22Rv1 (cell line): Measurements from ENCODE around the gene NUP98.

ENCODE experiments used
- ZFX ChIP-seq: fragments of 450-650 bp; IDR thresholded peaks from 2 replicates; pipeline ENCODE4 v1.6.1; 2017; ENCODE audit warnings: antibody characterized with exemption, borderline replicate concordance
- TF ChIP-seq, protein P1 (sequence below): fragments of 450-650 bp; IDR thresholded peaks from 2 replicates; pipeline ENCODE4 v1.5.1; 2017; ENCODE audit warnings: mild to moderate bottlenecking

DNA sequence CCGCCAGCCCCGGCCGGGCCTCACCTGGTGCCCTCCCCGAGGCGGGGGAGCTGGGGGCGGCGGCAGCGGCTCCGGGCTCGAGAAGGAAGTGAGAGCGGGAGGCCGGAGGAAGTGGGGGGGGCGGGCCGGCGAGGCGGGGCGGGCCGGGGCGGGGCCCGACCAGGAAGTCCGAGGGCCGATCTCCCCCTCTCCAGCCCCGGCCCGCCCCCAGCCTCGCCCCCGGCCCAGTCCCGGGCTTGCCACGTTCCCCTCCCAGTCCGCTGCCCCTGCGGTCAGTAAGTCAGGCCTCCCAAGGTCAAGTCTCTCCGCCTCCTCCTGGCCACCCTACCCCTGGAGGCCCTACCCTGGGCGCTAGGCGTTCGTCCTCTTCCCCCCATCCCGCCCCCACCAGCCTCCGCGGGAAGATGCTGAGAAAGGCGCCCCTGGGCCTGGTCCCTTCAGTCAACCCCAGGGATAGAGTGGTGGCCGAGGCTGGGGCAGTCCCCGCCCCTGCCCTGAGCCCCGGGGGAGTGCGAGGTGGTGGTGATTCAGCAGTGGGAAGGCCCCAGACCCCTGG, 43.6 kb upstream of the NUP98 start, which contains the start of gene RHOG:
- TF ChIP-seq, protein P1, sequence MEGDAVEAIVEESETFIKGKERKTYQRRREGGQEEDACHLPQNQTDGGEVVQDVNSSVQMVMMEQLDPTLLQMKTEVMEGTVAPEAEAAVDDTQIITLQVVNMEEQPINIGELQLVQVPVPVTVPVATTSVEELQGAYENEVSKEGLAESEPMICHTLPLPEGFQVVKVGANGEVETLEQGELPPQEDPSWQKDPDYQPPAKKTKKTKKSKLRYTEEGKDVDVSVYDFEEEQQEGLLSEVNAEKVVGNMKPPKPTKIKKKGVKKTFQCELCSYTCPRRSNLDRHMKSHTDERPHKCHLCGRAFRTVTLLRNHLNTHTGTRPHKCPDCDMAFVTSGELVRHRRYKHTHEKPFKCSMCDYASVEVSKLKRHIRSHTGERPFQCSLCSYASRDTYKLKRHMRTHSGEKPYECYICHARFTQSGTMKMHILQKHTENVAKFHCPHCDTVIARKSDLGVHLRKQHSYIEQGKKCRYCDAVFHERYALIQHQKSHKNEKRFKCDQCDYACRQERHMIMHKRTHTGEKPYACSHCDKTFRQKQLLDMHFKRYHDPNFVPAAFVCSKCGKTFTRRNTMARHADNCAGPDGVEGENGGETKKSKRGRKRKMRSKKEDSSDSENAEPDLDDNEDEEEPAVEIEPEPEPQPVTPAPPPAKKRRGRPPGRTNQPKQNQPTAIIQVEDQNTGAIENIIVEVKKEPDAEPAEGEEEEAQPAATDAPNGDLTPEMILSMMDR = no peak
- no peak for TF ChIP-seq ZFX
